Vagina (tissue), 2 donors: ENCODE data around the gene MAD1L1. TPM values are rescaled to one million over a fixed set of nuclear protein-coding genes. Genes with fewer than 3 reads are reported as not detected.
A peak's percentile ranks its signal among the peaks of the same experiment; 100 is the strongest.
"Not testable (repeated sequence)": the region's sequence is repeated elsewhere in the genome, so short reads cannot be mapped to it uniquely, and the experiment has no call there.

ENCODE experiments used
- DNase-seq, 2 donors: peaks; one replicate each; pipeline ENCODE4 v3.0.0-alpha.2; 2017; ENCODE audit errors: extremely low spot score in 2 of 2
- H3K27ac ChIP-seq: fragments of 200-600 bp; sonication (generic); one replicate; pipeline ENCODE4 v1.5.1; 2019
- H3K27me3 ChIP-seq: fragments of 200-600 bp; sonication (generic); one replicate; pipeline ENCODE4 v1.5.1; 2019
- H3K36me3 ChIP-seq, 2 donors: fragments of 200-600 bp; sonication (generic); one replicate each; pipeline ENCODE4 v1.5.1; 2017 to 2019
- H3K4me1 ChIP-seq: fragments of 200-600 bp; sonication (generic); one replicate; pipeline ENCODE4 v1.5.1; 2019
- H3K4me3 ChIP-seq, 2 donors: fragments of 200-600 bp; sonication (generic); 1 replicate in 1 of 2; 2 replicates in 1 of 2; pipeline ENCODE4 v1.5.1; 2016 to 2019
- H3K9me3 ChIP-seq: fragments of 200-600 bp; sonication (generic); one replicate; pipeline ENCODE4 v1.5.1; 2019
- POLR2A ChIP-seq, 2 donors: fragments of 450-650 bp; IDR thresholded peaks; one replicate each; pipeline ENCODE4 v1.6.1; 2017; ENCODE audit warnings: antibody characterized with exemption in 2 of 2, mild to moderate bottlenecking in 2 of 2, moderate library complexity in 2 of 2
- POLR2AphosphoS5 ChIP-seq, 2 donors: sonication (generic); formaldehyde crosslinking; IDR thresholded peaks; one replicate each; pipeline ENCODE4 v1.9.0; 2017; ENCODE audit warnings: antibody characterized with exemption in 2 of 2, mild to moderate bottlenecking in 2 of 2, low read depth in 1 of 2; ENCODE audit not compliant: insufficient read depth in 1 of 2
- intact Hi-C: fragments of 100-400 bp; cut with DNase I; formaldehyde crosslinking; loops from one replicate; pipeline ENCODE4 v1.15.1; 2023
- total RNA-seq: library from RNA; depleted of rRNA; stranded (reverse); fragments of >200 nt; gene quantifications from one replicate; pipeline ENCODE4 v1.2.3, GENCODE V29; 2016
- TF ChIP-seq, protein P1 (sequence below), 3 experiments: fragments of 450-650 bp in 2 of 3; fragments of 200-600 bp in 1 of 3; sonication (generic) in 1 of 3; IDR thresholded peaks; one replicate each; pipeline ENCODE4 v1.5.1; 2017 to 2019; ENCODE audit warnings: antibody characterized with exemption in 3 of 3, mild to moderate bottlenecking in 2 of 3, moderate library complexity in 2 of 3

The MAD1L1 gene
- total RNA-seq, 1 donor from 2014 or later: 62.4 TPM

DNA sequence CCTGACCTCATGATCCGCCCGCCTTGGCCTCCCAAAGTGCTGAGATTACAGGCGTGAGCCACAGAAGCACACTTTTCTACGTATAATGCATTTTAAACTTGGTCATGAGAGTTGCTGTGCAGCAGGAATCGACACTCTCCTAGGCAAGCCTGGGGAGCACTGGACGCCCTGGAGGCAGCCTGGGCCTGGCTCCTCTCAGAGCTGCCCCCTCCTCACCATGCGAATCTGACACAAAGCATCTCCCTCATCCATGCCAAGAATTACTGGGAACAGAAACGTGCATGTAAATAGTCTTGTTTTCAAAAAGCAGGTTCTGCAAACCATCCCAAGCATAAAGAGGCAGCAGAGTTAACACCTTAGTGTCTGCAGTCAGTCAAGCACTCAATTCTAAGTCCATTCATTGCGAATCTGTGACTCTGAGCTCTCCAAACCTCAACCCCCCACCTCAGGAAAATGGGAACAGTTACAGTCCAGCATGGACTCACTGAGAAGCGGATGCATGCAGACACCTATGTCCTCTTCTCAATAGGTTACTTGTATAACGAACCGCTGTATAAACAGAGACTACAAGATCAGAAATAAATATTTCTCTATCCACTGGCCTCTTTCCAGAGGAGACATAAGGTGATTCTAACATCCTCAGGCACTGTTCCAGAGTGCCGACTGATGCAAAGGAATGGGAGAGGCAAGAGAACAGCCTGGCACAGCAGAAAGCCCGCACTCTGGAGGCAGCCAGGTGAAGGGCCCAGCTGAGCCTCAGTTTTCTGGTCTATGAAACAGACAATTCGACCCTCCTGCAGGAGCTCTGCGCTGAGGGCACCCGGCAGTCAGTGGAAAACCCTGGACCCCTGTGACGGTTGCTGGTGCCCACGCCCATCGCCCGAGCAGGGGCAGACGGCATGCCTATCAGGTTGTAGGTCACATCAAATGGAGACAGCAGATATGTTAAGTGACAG is 68.9 kb downstream of the MAD1L1 start:
- Histone ChIP-seq H3K36me3 (no peaks in the 10 kb centered on the region), H3K4me3 (no peak overlapping the region), H3K9me3 (no peaks in the 10 kb centered on the region), H3K27ac (no peak overlapping the region), H3K4me1 (no peaks in the 10 kb centered on the region), H3K27me3 (no peaks in the 10 kb centered on the region)
- DNase-seq: no peak
- TF ChIP-seq POLR2AphosphoS5 (IDR thresholded peaks at IDR 0.05; ENCODE audit: insufficient read depth in 1 of 2, low read depth in 1 of 2): no peak
- intact Hi-C loops: no loop called here

DNA sequence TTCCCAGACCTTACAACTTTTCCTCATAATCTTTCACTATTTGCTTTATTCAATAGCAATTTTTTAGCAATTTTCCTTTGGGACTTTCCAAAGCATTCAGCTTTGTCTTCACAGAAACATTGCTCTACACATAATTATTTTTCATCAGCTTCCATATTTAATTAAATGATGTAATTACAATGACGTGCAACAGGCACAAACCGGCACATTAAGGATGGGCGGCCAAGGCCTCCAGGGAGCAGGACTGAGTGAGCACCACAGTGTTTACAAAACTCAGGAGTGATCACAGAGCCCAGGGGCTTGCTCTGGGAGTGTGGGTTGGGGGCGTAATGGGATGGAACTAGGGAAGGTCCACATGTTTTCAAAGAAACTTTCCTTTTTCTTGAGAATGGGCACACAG is 69.8 kb downstream of the MAD1L1 start:
- no peak for DNase-seq
- no peak overlapping the region for H3K27ac ChIP-seq
- peaks cover 7% of the 10 kb centered on the region for H3K4me1 ChIP-seq

DNA sequence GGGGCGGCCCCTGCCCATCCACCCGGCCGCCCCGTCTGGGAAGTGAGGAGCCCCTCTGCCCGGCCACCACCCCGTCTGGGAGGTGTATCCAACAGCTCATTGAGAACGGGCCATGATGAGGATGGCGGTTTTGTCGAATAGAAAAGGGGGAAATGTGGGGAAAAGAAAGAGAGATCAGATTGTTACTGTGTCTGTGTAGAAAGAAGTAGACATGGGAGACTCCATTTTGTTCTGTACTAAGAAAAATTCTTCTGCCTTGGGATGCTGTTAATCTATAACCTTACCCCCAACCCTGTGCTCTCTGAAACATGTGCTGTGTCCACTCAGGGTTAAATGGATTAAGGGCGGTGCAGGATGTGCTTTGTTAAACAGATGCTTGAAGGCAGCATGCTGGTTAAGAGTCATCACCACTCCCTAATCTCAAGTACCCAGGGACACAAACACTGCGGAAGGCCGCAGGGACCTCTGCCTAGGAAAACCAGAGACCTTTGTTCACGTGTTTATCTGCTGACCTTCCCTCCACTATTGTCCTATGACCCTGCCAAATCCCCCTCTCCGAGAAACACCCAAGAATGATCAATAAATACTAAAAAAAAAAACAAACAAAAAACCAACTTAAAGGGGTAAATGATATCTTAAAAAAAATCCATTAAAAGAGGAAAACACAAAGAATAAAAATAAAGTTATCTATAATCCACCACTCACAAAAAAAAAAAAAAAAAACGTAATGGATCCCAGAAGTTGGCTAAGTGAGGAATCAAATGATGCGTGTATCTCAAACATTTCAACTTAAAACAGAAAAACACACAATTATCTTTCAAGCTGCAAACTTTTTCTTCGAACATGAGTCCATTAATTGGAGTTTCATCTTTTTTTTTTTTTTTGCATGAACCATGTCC is 70.5 kb downstream of the MAD1L1 start:
- H3K27ac ChIP-seq, H3K27me3 ChIP-seq, H3K4me3 ChIP-seq, intact Hi-C loops, H3K9me3 ChIP-seq, DNase-seq, H3K36me3 ChIP-seq: not testable (repeated sequence)
- H3K4me1 ChIP-seq: peaks cover 14% of the 10 kb centered on the region

More for the DNA sequence above, 69.8 kb downstream of the MAD1L1 start:
- H3K36me3 ChIP-seq: no peaks in the 10 kb centered on the region
- intact Hi-C loops: no loop called here
- no peak for TF ChIP-seq POLR2A (IDR thresholded peaks at IDR 0.05)
- H3K9me3 ChIP-seq: no peaks in the 10 kb centered on the region
- H3K4me3 ChIP-seq: no peak overlapping the region
- H3K27me3 ChIP-seq: no peaks in the 10 kb centered on the region

DNA sequence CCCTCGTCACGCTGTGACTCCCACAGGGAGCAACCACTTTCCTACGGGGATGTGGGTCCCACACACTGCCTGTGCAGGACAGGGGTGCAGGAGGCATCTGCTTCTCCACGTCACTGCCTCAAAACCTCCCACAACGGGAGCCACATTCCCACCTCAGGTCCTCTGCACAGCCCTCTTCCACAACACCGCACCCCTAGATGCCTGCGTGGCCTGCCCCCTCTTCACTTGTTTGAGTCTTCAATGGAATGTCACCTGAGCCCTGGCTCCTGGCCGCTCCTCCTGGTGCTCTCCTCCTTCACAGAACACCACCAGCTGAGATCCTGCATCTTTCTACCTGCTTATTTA is 73.6 kb downstream of the MAD1L1 start:
- intact Hi-C loops: no loop called here
- H3K9me3 ChIP-seq: no peaks in the 10 kb centered on the region
- peaks cover 23% of the 10 kb centered on the region for H3K4me1 ChIP-seq
- H3K27ac ChIP-seq: no peak overlapping the region
- TF ChIP-seq POLR2A (IDR thresholded peaks at IDR 0.05) (no peak), POLR2AphosphoS5 (IDR thresholded peaks at IDR 0.05; ENCODE audit: insufficient read depth in 1 of 2, low read depth in 1 of 2) (no peak)
- TF ChIP-seq, protein P1, sequence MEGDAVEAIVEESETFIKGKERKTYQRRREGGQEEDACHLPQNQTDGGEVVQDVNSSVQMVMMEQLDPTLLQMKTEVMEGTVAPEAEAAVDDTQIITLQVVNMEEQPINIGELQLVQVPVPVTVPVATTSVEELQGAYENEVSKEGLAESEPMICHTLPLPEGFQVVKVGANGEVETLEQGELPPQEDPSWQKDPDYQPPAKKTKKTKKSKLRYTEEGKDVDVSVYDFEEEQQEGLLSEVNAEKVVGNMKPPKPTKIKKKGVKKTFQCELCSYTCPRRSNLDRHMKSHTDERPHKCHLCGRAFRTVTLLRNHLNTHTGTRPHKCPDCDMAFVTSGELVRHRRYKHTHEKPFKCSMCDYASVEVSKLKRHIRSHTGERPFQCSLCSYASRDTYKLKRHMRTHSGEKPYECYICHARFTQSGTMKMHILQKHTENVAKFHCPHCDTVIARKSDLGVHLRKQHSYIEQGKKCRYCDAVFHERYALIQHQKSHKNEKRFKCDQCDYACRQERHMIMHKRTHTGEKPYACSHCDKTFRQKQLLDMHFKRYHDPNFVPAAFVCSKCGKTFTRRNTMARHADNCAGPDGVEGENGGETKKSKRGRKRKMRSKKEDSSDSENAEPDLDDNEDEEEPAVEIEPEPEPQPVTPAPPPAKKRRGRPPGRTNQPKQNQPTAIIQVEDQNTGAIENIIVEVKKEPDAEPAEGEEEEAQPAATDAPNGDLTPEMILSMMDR (IDR thresholded peaks at IDR 0.05): no peak
- H3K36me3 ChIP-seq: no peaks in the 10 kb centered on the region
- H3K27me3 ChIP-seq: no peaks in the 10 kb centered on the region
- no peak overlapping the region for H3K4me3 ChIP-seq
- DNase-seq: no peak

DNA sequence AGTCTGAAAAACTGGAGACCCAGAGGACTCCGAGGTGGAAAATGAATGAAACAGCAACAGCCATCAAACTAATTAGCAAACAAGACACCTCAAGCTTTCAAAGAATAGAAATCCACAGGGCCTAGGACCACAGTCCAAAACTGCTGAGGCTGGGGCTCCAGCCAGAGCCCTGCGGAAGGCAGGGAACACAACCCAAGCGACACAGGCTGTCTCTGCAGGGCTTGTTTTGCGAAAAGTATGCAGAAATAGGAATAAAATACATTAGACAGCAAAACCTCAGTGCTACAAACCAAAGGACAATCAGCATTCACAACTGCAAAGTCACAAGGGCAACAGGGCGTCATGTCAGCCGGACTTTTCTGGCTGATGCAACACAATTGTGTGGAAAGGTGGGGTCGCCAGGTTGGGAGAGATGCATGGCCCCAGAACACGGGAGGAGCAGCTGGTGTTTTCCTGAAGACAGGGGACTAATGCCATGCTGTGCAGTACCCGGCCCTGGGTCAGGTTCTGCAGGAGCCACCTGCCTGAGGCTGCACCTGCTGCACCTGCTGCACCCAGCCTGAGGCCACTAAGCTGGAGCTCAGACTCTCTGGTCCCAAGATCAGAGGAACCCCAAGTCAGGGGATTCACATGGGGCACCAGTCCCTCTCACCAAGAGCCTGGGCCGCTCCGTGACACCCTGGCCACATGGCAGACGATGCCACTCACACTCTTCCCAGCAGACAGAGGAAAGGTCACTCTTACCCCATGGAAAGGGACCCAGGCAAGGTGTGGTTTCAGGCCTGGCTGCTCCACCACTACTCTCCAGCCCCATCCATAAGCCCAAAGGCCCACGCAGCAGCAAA is 74.2 kb downstream of the MAD1L1 start:
- no peak for DNase-seq
- H3K27me3 ChIP-seq: no peaks in the 10 kb centered on the region
- peak overlapping the region; percentile 86 for H3K27ac ChIP-seq
- H3K4me3 ChIP-seq: no peak overlapping the region
- H3K36me3 ChIP-seq: no peaks in the 10 kb centered on the region
- no peaks in the 10 kb centered on the region for H3K9me3 ChIP-seq
- H3K4me1 ChIP-seq: peaks cover 23% of the 10 kb centered on the region
- no peak for TF ChIP-seq POLR2AphosphoS5 (IDR thresholded peaks at IDR 0.05; ENCODE audit: insufficient read depth in 1 of 2, low read depth in 1 of 2)
- no peak for TF ChIP-seq POLR2A (IDR thresholded peaks at IDR 0.05)
- TF ChIP-seq, protein P1 (IDR thresholded peaks at IDR 0.05): no peak
- intact Hi-C loops: no loop called here
